IPS DF 4.7 (cell line): ENCODE results near the gene NMNAT1.
"Not testable (repeated sequence)": the region's sequence is repeated elsewhere in the genome, so short reads cannot be mapped to it uniquely, and the experiment has no call there.

Source experiments
- DNase-seq: peaks from one replicate; pipeline ENCODE4 v3.0.0-alpha.2; 2013; ENCODE audit warnings: low spot score; ENCODE audit errors: extremely low read depth

The NMNAT1 gene

DNA sequence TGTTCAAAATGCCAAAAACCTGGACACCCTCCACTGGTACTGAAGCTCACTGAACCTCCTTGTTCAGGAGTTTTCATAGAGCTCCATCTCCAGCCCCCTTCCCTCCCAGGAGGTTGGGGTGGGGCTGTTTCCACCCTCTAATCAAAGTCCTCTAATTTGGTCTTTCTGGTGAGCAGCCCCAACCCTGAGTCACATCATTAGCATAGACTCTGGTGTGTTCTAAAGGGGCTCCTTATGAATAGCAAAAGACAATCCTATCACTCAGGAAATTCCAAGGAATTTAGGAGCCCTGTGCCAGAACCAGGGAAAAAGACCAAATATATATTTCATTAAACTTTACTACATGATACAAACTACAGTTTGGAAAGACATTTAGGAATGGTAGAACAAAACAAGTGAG is 76.3 kb downstream of the NMNAT1 start:
- no peak for DNase-seq

DNA sequence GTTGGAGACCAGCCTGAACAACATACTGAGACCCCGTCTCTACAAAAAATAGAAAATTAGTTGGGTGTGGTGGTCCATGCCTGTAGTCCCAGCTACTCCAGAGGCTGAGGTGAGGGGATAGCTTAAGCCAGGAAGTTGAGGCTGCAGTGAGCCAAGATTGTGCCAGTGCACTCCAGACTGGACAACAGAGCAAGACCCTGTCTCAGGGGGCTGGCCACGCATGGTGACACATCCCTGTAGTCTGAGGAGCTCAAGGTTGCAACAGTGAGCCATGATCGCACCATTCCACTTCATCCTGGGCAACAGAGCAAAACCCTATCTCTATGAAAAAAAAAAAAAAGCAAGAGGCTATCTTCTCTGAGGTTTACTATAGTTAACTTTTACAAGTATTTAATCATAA is 76.8 kb downstream of the NMNAT1 start:
- DNase-seq, result no peak

DNA sequence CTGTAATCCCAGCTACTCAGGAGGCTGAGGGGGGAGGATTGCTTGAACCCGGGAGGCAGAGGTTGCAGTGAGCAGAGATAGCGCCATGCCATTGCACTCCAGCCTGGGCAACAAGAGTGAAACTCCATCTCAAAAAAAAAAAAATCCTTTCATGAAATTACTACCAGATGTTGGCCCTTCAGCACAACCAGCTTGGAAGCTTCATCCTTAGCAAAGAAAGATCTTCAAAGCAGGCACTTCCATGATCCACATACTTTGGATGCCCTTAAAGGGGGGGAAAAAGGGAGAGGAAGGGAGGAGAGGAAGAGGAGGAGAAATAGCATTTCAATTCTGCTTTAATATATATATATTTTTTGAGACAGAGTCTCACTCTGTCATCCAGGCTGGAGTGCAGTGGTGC is 77.4 kb downstream of the NMNAT1 start:
- not testable (repeated sequence) for DNase-seq

DNA sequence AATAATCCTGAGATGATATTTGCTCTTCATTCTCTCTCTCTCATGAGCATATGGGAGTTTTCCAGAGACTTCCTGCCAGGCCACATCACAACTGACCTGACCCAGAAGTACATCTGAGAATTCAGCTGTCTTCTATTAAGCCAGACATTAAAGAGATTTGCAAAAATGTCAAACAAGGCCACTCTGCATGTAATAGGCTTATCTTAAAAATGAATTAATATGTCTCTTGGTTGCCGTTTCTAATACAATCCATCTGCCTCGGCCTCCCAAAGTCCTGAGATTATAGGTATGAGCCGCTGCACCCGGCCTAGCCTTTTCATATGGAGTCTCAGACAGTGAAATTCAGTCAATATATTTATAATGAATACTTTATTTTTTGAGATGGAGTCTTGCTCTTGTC is 78.7 kb downstream of the NMNAT1 start:
- not testable (repeated sequence) for DNase-seq

DNA sequence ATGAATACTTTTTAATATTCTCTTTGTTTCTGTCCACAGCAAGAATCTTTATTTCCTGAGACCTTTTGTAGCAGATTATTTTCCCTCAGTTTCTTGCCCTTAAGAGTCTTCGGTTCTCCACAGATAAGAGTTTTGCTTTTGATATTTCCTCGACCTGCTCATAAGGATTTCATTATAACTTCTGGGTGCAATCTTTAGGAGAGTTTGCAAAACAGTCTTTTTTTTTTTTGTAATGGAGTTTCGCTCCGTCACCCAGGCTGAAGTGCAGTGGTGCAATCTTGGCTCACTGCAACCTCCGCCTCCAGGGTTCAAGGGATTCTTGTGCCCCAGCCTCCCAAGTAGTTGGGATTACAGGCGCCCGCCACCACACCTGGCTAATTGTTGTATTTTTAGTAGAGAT is 79.4 kb downstream of the NMNAT1 start:
- no peak for DNase-seq

DNA sequence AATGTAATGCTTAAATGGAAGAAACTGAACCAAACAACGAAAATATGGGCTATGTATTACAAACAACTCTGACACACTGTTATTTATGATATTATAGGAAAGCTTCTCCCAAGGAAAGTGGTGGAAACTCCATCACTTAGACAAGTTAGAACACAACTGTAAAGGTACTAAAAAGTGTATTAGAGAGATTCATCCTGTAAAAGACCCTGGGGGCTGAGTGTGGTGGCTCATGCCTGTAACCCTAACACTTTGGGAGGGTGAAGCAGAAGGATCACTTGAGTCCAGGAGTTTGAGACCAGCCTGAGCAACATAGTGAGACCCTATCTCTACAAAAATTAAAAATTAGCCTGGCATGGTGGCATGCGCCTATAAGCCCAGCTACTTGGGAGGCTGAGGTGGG is 82.1 kb downstream of the NMNAT1 start:
- DNase-seq, result no peak

DNA sequence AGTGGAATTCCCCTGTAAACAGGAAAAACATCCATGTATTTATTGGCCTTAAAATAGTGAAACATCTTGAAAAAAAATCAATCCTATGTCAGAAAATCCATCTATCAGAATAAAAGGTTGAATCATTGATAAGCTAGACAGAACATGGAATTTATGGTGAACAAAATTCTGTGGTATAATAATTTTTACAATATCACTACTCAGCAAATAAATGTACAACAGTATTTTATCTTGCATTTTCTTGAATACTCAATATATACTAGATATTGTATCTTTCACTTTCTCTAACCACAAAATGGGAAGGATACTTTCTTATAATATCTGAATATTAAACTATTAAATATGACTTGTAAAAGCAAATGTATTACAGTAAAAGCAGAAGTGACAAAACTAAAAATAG is 83.8 kb downstream of the NMNAT1 start:
- DNase-seq, result no peak

DNA sequence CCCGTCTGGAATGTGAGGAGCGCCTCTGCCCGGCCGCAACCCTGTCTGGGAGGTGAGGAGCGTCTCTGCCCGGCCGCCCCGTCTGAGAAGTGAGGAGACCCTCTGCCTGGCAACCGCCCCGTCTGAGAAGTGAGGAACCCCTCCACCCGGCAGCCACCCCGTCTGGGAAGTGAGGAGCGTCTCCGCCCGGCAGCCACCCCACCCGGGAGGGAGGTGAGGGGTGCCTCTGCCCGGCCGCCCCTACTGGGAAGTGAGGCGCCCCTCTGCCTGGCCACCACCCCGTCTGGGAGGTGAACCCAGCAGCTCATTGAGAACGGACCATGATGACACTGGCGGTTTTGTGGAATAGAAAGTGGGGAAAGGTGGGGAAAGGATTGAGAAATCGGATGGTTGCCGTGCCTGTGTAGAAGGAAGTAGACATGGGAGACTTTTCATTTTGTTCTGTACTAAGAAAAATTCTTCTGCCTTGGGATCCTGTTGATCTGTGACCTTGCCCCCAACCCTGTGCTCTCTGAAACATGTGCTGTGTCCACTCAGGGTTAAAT is 85.8 kb downstream of the NMNAT1 start:
- DNase-seq, result not testable (repeated sequence)

DNA sequence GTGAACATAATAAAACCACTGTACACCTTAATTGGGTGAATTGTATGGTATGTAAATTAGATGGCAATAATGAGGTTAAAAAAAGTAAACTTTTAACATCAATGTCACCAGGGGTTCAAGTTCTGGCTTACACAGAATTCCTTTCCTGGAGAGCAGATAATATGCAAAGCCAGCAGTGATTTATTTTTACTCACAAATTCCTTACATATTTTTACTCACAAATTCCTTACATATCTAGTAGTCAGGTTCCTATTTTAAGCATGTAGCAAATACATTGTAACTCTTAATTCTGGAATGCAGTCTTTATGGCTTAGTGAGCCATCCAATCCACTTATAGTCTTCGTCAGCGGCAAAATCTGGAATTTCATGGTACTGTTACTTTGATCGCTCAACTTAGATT is 88.2 kb downstream of the NMNAT1 start:
- DNase-seq, result no peak

DNA sequence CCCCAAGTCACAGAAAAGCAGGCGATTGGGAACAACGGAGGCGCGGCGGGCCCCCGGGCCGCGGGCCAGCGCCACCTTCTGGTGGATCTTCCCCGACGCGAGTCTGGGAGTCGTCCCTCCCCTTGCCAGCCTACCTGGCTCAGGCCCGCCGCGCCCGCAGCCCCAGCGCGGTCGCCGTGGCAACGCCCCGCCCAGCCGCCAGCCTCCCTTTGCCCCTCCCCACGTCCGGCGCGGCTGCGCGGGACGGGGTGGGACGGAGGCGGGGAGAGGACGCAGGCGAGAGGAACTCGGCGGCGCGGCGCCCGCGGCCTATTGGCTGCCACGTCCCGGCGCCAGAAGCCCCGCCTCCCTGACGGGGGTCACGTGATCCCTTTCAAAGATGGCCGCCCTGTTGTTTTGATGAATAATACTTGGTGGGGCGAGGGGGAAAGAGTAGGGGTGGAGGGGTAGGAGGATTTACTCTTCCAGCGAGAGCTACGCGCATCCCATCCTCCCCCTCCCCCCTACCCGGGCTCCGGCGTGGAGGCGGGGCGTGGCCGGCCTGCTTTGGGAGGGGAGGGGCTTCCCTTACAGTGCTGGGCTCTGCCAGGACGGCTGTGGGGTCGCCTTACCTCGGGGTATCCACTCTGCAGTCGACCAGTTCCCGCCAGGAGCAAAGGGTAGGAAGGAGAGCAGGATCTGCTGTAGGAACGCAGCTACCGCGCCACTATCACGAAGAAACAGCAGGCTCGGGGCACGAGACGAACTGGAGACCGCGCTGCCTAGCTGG is 89.5 kb downstream of the NMNAT1 start, which contains the start of gene UBE4B:
Gene UBE4B (plus strand): TSS at position 369 of the 769 bp plus-strand sequence. CDS start 713 bp downstream, outside the sequence.
- peak; percentile 83 for DNase-seq

DNA sequence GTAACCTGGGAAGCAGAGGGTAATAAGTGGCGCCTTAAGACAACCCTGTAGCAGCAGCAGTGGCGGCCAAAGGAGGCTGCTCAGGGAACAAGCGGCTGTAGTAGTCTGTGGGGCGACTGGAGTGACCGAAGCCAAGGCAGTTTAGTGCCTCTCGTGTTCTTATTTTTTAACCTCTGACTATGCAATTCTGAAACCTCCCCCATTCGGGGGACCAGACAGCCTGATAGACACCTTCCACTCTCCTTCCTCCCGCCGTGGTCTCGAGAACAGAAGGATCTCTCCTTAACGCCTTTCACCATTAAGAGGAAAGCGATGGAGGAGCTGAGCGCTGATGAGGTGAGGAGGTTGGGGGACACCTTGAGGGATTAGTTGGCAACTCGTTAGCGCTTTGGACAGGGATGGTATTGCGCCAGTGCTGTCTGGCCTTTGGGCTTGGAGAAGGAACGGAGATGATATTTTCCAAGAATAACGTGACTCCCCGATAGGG is 90.1 kb downstream of the NMNAT1 start:
- no peak for DNase-seq
